SK-N-SH treated with all-trans-retinoic acid at 6 μM for 48 hours (cell line): ENCODE data around the gene VPS13D.

ENCODE experiments used
- ARNTL ChIP-seq: fragments of 450-650 bp; formaldehyde crosslinking; IDR thresholded peaks from 2 replicates; pipeline ENCODE4 v1.5.0; 2020; ENCODE audit warnings: low read depth, mild to moderate bottlenecking, moderate library complexity, borderline replicate concordance
- CSDC2 ChIP-seq: fragments of 250-450 bp; sonication (Bioruptor Pico); IDR thresholded peaks from 2 replicates; pipeline ENCODE4 v1.5.0; 2020; ENCODE audit warnings: mild to moderate bottlenecking, moderate library complexity
- GLIS3 ChIP-seq: fragments of 250-450 bp; sonication (Bioruptor Pico); IDR thresholded peaks from 2 replicates; pipeline ENCODE4 v1.5.0; 2020; ENCODE audit warnings: mild to moderate bottlenecking, moderate library complexity
- SNAI2 ChIP-seq: fragments of 250-450 bp; sonication (Bioruptor Pico); IDR thresholded peaks from 2 replicates; pipeline ENCODE4 v1.5.0; 2020; ENCODE audit warnings: mild to moderate bottlenecking, moderate library complexity
- TCF4 ChIP-seq: fragments of 250-450 bp; sonication (Bioruptor Pico); IDR thresholded peaks from 2 replicates; pipeline ENCODE4 v1.8.0; 2021; ENCODE audit warnings: mild to moderate bottlenecking, moderate library complexity, borderline replicate concordance
- ZC3H10 ChIP-seq: fragments of 250-450 bp; sonication (Bioruptor Pico); IDR thresholded peaks from 2 replicates; pipeline ENCODE4 v1.5.1; 2021; ENCODE audit warnings: mild to moderate bottlenecking, moderate library complexity
- ZFP3 ChIP-seq: fragments of 250-450 bp; sonication (Bioruptor Pico); IDR thresholded peaks from 2 replicates; pipeline ENCODE4 v1.5.0; 2020; ENCODE audit warnings: mild to moderate bottlenecking, moderate library complexity
- ZFP30 ChIP-seq: fragments of 450-650 bp; formaldehyde crosslinking; IDR thresholded peaks from 2 replicates; pipeline ENCODE4 v1.5.0; 2022; ENCODE audit warnings: mild to moderate bottlenecking, moderate library complexity
- ZNF70 ChIP-seq: fragments of 450-650 bp; formaldehyde crosslinking; IDR thresholded peaks from 2 replicates; pipeline ENCODE4 v1.5.0; 2020; ENCODE audit warnings: mild to moderate bottlenecking, moderate library complexity
- ZNF8 ChIP-seq: fragments of 450-650 bp; formaldehyde crosslinking; IDR thresholded peaks from 2 replicates; pipeline ENCODE4 v1.5.0; 2020; ENCODE audit warnings: mild to moderate bottlenecking, moderate library complexity
- TF ChIP-seq, protein P1 (sequence below): fragments of 250-450 bp; sonication (Bioruptor Pico); IDR thresholded peaks from 2 replicates; pipeline ENCODE4 v1.8.0; 2021; ENCODE audit warnings: low read depth, mild to moderate bottlenecking, moderate library complexity, borderline replicate concordance
- TF ChIP-seq, protein P2 (sequence below): fragments of 250-450 bp; sonication (Bioruptor Pico); IDR thresholded peaks from 2 replicates; pipeline ENCODE4 v1.8.0; 2020; ENCODE audit warnings: mild to moderate bottlenecking, moderate library complexity, borderline replicate concordance
- TF ChIP-seq, protein P3 (sequence below): fragments of 250-450 bp; sonication (Bioruptor Pico); IDR thresholded peaks from 2 replicates; pipeline ENCODE4 v1.5.1; 2021; ENCODE audit warnings: mild to moderate bottlenecking, moderate library complexity
- TF ChIP-seq, protein P4 (sequence below): fragments of 250-450 bp; sonication (Bioruptor Pico); IDR thresholded peaks from 2 replicates; pipeline ENCODE4 v1.5.1; 2020; ENCODE audit warnings: low read depth, mild to moderate bottlenecking, moderate library complexity

DNA sequence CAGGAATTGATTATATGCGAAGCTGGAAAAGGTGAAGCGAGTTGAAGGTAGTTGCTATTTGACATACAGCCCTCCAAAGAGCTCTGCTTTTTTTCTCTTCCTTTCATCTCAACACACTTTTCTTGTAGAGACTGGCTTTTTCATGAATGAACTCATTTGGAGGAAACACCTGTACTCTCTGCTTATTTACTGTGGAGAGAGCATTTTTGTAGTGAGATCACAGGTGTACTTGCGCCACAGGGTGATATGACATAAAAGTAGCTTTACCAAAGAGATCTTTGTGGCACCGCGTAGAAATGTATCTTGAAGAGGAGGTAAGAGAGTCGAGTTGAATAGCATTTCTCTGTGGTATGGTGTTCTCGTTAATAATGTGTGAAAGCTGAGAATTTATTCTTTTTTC, 187.6 kb downstream of the VPS13D start:
- TF ChIP-seq ZFP30 (no peak), SNAI2 (CRISPR knock-in tag) (no peak), TCF4 (no peak), ZFP3 (CRISPR knock-in tag) (no peak), ZNF8 (CRISPR knock-in tag) (no peak), ARNTL (CRISPR knock-in tag) (no peak), CSDC2 (CRISPR knock-in tag) (no peak), ZNF70 (CRISPR knock-in tag) (no peak), ZC3H10 (CRISPR knock-in tag) (no peak), GLIS3 (CRISPR knock-in tag) (no peak)
- TF ChIP-seq, protein P1, sequence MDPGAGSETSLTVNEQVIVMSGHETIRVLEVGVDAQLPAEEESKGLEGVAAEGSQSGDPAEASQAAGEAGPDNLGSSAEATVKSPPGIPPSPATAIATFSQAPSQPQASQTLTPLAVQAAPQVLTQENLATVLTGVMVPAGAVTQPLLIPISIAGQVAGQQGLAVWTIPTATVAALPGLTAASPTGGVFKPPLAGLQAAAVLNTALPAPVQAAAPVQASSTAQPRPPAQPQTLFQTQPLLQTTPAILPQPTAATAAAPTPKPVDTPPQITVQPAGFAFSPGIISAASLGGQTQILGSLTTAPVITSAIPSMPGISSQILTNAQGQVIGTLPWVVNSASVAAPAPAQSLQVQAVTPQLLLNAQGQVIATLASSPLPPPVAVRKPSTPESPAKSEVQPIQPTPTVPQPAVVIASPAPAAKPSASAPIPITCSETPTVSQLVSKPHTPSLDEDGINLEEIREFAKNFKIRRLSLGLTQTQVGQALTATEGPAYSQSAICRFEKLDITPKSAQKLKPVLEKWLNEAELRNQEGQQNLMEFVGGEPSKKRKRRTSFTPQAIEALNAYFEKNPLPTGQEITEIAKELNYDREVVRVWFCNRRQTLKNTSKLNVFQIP = no peak
- TF ChIP-seq, protein P2, sequence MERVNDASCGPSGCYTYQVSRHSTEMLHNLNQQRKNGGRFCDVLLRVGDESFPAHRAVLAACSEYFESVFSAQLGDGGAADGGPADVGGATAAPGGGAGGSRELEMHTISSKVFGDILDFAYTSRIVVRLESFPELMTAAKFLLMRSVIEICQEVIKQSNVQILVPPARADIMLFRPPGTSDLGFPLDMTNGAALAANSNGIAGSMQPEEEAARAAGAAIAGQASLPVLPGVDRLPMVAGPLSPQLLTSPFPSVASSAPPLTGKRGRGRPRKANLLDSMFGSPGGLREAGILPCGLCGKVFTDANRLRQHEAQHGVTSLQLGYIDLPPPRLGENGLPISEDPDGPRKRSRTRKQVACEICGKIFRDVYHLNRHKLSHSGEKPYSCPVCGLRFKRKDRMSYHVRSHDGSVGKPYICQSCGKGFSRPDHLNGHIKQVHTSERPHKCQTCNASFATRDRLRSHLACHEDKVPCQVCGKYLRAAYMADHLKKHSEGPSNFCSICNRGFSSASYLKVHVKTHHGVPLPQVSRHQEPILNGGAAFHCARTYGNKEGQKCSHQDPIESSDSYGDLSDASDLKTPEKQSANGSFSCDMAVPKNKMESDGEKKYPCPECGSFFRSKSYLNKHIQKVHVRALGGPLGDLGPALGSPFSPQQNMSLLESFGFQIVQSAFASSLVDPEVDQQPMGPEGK (CRISPR knock-in tag) = no peak
- TF ChIP-seq, protein P3, sequence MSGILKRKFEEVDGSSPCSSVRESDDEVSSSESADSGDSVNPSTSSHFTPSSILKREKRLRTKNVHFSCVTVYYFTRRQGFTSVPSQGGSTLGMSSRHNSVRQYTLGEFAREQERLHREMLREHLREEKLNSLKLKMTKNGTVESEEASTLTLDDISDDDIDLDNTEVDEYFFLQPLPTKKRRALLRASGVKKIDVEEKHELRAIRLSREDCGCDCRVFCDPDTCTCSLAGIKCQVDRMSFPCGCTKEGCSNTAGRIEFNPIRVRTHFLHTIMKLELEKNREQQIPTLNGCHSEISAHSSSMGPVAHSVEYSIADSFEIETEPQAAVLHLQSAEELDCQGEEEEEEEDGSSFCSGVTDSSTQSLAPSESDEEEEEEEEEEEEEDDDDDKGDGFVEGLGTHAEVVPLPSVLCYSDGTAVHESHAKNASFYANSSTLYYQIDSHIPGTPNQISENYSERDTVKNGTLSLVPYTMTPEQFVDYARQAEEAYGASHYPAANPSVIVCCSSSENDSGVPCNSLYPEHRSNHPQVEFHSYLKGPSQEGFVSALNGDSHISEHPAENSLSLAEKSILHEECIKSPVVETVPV (CRISPR knock-in tag) = no peak
- TF ChIP-seq, protein P4, sequence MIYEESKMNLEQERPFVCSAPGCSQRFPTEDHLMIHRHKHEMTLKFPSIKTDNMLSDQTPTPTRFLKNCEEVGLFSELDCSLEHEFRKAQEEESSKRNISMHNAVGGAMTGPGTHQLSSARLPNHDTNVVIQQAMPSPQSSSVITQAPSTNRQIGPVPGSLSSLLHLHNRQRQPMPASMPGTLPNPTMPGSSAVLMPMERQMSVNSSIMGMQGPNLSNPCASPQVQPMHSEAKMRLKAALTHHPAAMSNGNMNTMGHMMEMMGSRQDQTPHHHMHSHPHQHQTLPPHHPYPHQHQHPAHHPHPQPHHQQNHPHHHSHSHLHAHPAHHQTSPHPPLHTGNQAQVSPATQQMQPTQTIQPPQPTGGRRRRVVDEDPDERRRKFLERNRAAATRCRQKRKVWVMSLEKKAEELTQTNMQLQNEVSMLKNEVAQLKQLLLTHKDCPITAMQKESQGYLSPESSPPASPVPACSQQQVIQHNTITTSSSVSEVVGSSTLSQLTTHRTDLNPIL (CRISPR knock-in tag) = no peak
